Measurements from ENCODE around the gene RTRAF. TPM values are rescaled to one million over a fixed set of nuclear protein-coding genes. Genes with fewer than 3 reads are reported as not detected.

Gene RTRAF
- total RNA-seq, 1 experiment from 2014 or later: 300 TPM

GRCh38 chr14:52031781-52032180, 42.4 kb downstream of the RTRAF start:
- BruUV-seq (replicated peaks): no TSS peak
- Histone ChIP-seq H3K79me2 (ENCODE audit: low read length) (no peaks in the 10 kb centered on the region), H3K4me2 (ENCODE audit: low read length) (no peak overlapping the region), H3K9me3 (ENCODE audit: low read length) (no peaks in the 10 kb centered on the region), H3K9ac (ENCODE audit: low read length) (no peak overlapping the region), H3K27ac (ENCODE audit: low read length) (no peak overlapping the region), H3K9me2 (replicated peaks; ENCODE audit: low read length) (no peaks in the 10 kb centered on the region), H4K20me1 (ENCODE audit: low read length) (no peaks in the 10 kb centered on the region), H3F3A (ENCODE audit: low read length, unreplicated experiment) (no peaks in the 10 kb centered on the region), H2AFZ (ENCODE audit: low read length) (no peak overlapping the region), H3K36me3 (ENCODE audit: low read depth, low read length) (no peaks in the 10 kb centered on the region), H3K4me1 (ENCODE audit: insufficient read depth, low read length) (peaks cover 9% of the 10 kb centered on the region), H3K27me3 (ENCODE audit: low read length) (no peaks in the 10 kb centered on the region), H3K4me3 (ENCODE audit: low read length) (no peak overlapping the region)
- ATAC-seq (no peak), DNase-seq (no peak)
- intact Hi-C loops (cut with micrococcal nuclease): no loop called here
- TF ChIP-seq EZH2phosphoT487 (IDR thresholded peaks at IDR 0.05; ENCODE audit: borderline replicate concordance, low read length): no peak
- no peak for TF ChIP-seq EZH2 (IDR thresholded peaks at IDR 0.05; ENCODE audit: low read length, unreplicated experiment)
- no peak for TF ChIP-seq CTCF (conservative IDR thresholded peaks at IDR 0.05; ENCODE audit: low read depth, low read length)
- ChIA-PET CTCF (no interaction called here), POLR2A (ENCODE audit: unreplicated experiment) (no interaction called here)

- H3K9me2 ChIP-seq (replicated peaks; ENCODE audit: low read length): no peaks in the 10 kb centered on the region
- H3K36me3 ChIP-seq (ENCODE audit: low read depth, low read length): no peaks in the 10 kb centered on the region
- no peak overlapping the region for H3K27ac ChIP-seq (ENCODE audit: low read length)
- BruUV-seq (replicated peaks): no TSS peak
- no peaks in the 10 kb centered on the region for H3K27me3 ChIP-seq (ENCODE audit: low read length)
- H3K79me2 ChIP-seq (ENCODE audit: low read length): no peaks in the 10 kb centered on the region
- ChIA-PET POLR2A (ENCODE audit: unreplicated experiment) (interaction anchor here (0.5 kb wide), 1 partner anchor 12 kb away, joined by 3 read pairs; no protein-coding TSS in a partner anchor), CTCF (no interaction called here)
- no peak overlapping the region for H3K4me3 ChIP-seq (ENCODE audit: low read length)
- peaks cover 9% of the 10 kb centered on the region for H3K4me1 ChIP-seq (ENCODE audit: insufficient read depth, low read length)
- H3K4me2 ChIP-seq (ENCODE audit: low read length): no peak overlapping the region
- DNase-seq: no peak
- TF ChIP-seq EZH2phosphoT487 (IDR thresholded peaks at IDR 0.05; ENCODE audit: borderline replicate concordance, low read length) (no peak), CTCF (conservative IDR thresholded peaks at IDR 0.05; ENCODE audit: low read depth, low read length) (no peak), EZH2 (IDR thresholded peaks at IDR 0.05; ENCODE audit: low read length, unreplicated experiment) (no peak)
- no peaks in the 10 kb centered on the region for H3F3A ChIP-seq (ENCODE audit: low read length, unreplicated experiment)
- no peaks in the 10 kb centered on the region for H4K20me1 ChIP-seq (ENCODE audit: low read length)
- H3K9me3 ChIP-seq (ENCODE audit: low read length): no peaks in the 10 kb centered on the region
- H3K9ac ChIP-seq (ENCODE audit: low read length): no peak overlapping the region
- intact Hi-C loops (cut with micrococcal nuclease): no loop called here
- H2AFZ ChIP-seq (ENCODE audit: low read length): no peak overlapping the region
- no peak for ATAC-seq
These were observed 43.0 kb downstream of the RTRAF start for GRCh38 chr14:52032204-52032801.

GRCh38 chr14:52033101-52033642, 43.8 kb downstream of the RTRAF start:
- ChIA-PET CTCF (no interaction called here), POLR2A (ENCODE audit: unreplicated experiment) (interaction anchor here (0.5 kb wide), 1 partner anchor 13 kb away, joined by 3 read pairs; no protein-coding TSS in a partner anchor)
- no peaks in the 10 kb centered on the region for H3K9me3 ChIP-seq (ENCODE audit: low read length)
- no peak overlapping the region for H3K4me3 ChIP-seq (ENCODE audit: low read length)
- ATAC-seq (peak; percentile 27; the same call in 1 of the 2 replicates), DNase-seq (no peak)
- no peaks in the 10 kb centered on the region for H3K9me2 ChIP-seq (replicated peaks; ENCODE audit: low read length)
- no peaks in the 10 kb centered on the region for H3K79me2 ChIP-seq (ENCODE audit: low read length)
- H3F3A ChIP-seq (ENCODE audit: low read length, unreplicated experiment): no peaks in the 10 kb centered on the region
- H2AFZ ChIP-seq (ENCODE audit: low read length): peak overlapping the region; percentile 46; the same call in 1 of the 2 replicates
- no peak overlapping the region for H3K27ac ChIP-seq (ENCODE audit: low read length)
- H3K9ac ChIP-seq (ENCODE audit: low read length): no peak overlapping the region
- no peaks in the 10 kb centered on the region for H4K20me1 ChIP-seq (ENCODE audit: low read length)
- intact Hi-C loops (cut with micrococcal nuclease): no loop called here
- no peaks in the 10 kb centered on the region for H3K36me3 ChIP-seq (ENCODE audit: low read depth, low read length)
- no peaks in the 10 kb centered on the region for H3K27me3 ChIP-seq (ENCODE audit: low read length)
- peaks cover 9% of the 10 kb centered on the region for H3K4me1 ChIP-seq (ENCODE audit: insufficient read depth, low read length)
- BruUV-seq (replicated peaks): no TSS peak
- TF ChIP-seq CTCF (conservative IDR thresholded peaks at IDR 0.05; ENCODE audit: low read depth, low read length) (no peak), EZH2phosphoT487 (IDR thresholded peaks at IDR 0.05; ENCODE audit: borderline replicate concordance, low read length) (no peak), EZH2 (IDR thresholded peaks at IDR 0.05; ENCODE audit: low read length, unreplicated experiment) (no peak)
- peak overlapping the region; percentile 18; the same call in 1 of the 2 replicates for H3K4me2 ChIP-seq (ENCODE audit: low read length)
